Stimulated activated naive B cell treated with anti-CD40 and anti-IgM and Interleukin-4, amounts not matched to agents 10 μg/mL and 1 μg/mL and 100 μg/mL, for 72 hours (primary cell): ENCODE results near the gene THBD.

Source experiments
- ATAC-seq, 2 donors: fragments of 150-1000 bp; cut with Tn5 transposase; replicated peaks; 2 replicates each; pipeline ENCODE4 v1.10.0; 2021; ENCODE audit warnings: moderate library complexity in 1 of 2
- DNase-seq: peaks from one replicate; pipeline ENCODE4 v3.0.0; 2021
- H3K27ac Mint-ChIP-seq: one replicate; pipeline ENCODE4 v1.8.0; 2022; ENCODE audit warnings: mild to moderate bottlenecking, mixed read lengths
- H3K27me3 Mint-ChIP-seq, 2 donors: one replicate each; pipeline ENCODE4 v1.8.0; 2022; ENCODE audit warnings: mixed read lengths in 2 of 2
- H3K36me3 Mint-ChIP-seq, 2 donors: one replicate each; pipeline ENCODE4 v1.8.0; 2022; ENCODE audit warnings: mixed read lengths in 2 of 2, mild to moderate bottlenecking in 1 of 2
- H3K4me1 Mint-ChIP-seq, 2 donors: one replicate each; pipeline ENCODE4 v1.8.0; 2022; ENCODE audit warnings: mixed read lengths in 2 of 2, mild to moderate bottlenecking in 1 of 2
- H3K4me3 Mint-ChIP-seq, 2 donors: one replicate each; pipeline ENCODE4 v1.8.0; 2022; ENCODE audit warnings: mild to moderate bottlenecking in 2 of 2, mixed read lengths in 2 of 2, moderate library complexity in 1 of 2
- H3K9me3 Mint-ChIP-seq, 2 donors: one replicate each; pipeline ENCODE4 v1.8.0; 2022; ENCODE audit warnings: mixed read lengths in 2 of 2, mild to moderate bottlenecking in 1 of 2

Gene THBD, protein sequence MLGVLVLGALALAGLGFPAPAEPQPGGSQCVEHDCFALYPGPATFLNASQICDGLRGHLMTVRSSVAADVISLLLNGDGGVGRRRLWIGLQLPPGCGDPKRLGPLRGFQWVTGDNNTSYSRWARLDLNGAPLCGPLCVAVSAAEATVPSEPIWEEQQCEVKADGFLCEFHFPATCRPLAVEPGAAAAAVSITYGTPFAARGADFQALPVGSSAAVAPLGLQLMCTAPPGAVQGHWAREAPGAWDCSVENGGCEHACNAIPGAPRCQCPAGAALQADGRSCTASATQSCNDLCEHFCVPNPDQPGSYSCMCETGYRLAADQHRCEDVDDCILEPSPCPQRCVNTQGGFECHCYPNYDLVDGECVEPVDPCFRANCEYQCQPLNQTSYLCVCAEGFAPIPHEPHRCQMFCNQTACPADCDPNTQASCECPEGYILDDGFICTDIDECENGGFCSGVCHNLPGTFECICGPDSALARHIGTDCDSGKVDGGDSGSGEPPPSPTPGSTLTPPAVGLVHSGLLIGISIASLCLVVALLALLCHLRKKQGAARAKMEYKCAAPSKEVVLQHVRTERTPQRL

DNA sequence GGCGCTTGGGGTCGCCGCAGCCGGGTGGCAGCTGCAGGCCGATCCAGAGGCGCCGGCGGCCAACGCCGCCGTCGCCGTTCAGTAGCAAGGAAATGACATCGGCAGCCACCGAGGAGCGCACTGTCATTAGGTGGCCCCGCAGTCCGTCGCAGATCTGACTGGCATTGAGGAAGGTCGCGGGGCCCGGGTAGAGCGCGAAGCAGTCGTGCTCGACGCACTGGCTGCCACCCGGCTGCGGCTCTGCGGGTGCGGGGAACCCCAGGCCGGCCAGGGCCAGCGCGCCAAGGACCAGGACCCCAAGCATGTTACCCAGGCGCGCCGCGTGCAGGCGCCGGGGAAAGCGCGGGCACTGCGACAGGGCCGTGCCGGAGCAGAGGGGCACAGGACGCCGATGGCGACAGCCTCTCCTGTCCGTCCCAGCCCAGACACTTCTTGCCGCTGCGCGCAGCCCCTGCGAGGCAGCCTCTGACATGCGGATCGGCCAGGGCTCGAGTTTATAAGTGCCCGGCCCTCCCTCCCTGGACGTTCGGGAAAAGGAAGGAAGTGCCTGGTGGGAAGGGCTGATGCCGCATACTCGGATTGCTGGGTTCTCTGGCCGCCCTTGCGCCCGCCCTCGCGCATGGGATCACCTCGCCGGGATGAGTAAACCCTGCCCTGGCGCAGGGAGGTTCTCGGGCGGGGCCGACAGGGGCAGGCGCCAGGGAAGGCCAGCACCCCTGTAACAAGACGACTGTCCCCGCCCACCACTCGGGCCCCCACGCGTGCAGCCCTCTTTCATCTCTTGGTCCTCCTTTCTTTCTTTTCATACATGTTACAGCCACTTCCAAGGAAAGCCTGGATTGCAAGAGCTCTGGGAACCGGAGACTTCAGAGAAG, at the start of gene THBD:
Gene THBD, minus strand, starts transcription at position 472 of the 875 bp plus-strand sequence. Its CDS starts 168 bp downstream, at position 304.
- H3K4me1 Mint-ChIP-seq: peaks cover 6 to 27% of the 10 kb centered on the region in 2 donors
- ATAC-seq (peak; percentile 23 to 26), DNase-seq (no peak)
- peaks cover 57 to 68% of the 10 kb centered on the region in 2 donors for H3K27me3 Mint-ChIP-seq
- no peaks in the 10 kb centered on the region for H3K36me3 Mint-ChIP-seq
- peak within 1 kb of the TSS; percentile 57 for H3K27ac Mint-ChIP-seq
- peak within 1 kb of the TSS; percentile 58 to 65 for H3K4me3 Mint-ChIP-seq
- H3K9me3 Mint-ChIP-seq: no peaks in the 10 kb centered on the region

DNA sequence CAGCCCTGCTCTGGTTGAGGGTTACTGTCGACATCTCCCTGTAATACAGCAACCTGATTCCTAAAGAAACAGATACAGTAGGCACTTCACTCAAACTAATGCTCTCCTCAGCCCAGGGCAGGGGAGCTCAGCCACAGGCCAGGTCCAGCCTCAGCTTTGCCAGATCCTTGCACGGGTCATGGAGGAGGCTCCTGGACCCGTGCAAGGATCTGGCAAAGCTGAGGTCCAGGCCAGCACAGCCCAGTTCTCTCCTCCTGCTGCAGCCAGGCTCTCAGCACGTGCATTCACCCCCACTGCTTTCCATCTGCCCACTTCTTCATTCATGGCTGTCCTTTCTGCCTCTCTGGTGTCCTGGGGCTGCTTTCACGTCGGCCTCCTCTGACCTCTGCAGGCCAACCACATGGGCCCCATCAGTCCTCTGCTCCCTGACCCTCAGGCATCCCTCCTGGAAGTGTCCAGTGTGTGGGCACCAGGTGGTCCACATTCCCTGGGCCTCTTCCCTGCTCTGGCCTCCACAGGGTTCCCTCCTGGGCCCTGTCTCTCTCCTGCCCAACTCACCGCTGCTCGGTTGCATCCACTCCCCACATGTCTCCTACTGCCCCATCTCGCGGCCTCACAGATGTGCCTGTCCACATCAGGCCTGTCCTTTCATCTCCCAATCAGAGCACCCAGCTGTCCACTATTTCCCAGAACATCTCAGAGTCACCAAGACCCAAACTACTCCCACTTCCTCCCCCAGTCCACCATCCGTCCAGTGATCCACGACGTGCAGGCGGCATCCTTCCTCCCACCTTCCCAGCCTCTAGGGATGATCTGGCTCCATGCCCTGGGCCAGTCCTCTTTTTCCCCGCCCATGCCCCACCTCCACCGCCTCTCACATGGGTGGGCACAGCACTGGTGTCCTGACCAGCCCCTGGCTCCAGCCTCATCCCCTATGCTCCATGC, 48.4 kb upstream of the THBD start:
- Mint-ChIP-seq H3K36me3 (no peaks in the 10 kb centered on the region), H3K9me3 (peaks cover 0 to 4% of the 10 kb centered on the region in 2 donors), H3K4me1 (peaks cover 6 to 7% of the 10 kb centered on the region in 2 donors), H3K27ac (no peak overlapping the region), H3K27me3 (peaks cover 5 to 7% of the 10 kb centered on the region in 2 donors), H3K4me3 (no peak overlapping the region)
- ATAC-seq: peak in 1 of 2 donors; percentile 26
- no peak for DNase-seq

DNA sequence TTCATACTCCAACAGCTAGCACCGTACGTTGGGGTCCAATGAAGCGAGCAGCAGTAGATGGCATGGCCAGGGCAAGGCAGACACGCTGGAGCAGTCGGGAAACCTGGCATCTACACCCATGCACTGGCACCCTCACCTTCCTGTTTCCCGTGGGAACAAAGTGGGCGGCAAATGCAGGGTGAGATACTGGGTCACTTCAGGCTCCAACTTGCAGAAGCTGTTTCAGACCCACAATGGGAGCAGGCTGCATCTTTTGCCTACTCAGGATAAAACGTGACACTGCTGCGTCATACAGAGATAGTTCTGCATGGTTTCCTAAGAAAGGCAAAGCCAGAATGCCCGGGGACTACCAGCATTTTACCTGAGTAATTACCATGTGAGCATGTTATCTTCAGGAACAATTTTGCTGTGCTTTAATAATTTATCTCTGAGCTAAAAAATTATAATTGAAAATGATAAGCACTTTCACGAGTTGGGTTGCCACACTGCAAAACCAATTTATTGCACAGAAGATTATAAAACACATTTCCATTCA, 47.6 kb upstream of the THBD start:
- no peak for DNase-seq
- peaks cover 6 to 7% of the 10 kb centered on the region in 2 donors for H3K4me1 Mint-ChIP-seq
- no peaks in the 10 kb centered on the region for H3K36me3 Mint-ChIP-seq
- no peak overlapping the region for H3K27ac Mint-ChIP-seq
- no peak overlapping the region for H3K4me3 Mint-ChIP-seq
- H3K9me3 Mint-ChIP-seq: peaks cover 0 to 4% of the 10 kb centered on the region in 2 donors
- no peak for ATAC-seq
- peaks cover 5 to 7% of the 10 kb centered on the region in 2 donors for H3K27me3 Mint-ChIP-seq

DNA sequence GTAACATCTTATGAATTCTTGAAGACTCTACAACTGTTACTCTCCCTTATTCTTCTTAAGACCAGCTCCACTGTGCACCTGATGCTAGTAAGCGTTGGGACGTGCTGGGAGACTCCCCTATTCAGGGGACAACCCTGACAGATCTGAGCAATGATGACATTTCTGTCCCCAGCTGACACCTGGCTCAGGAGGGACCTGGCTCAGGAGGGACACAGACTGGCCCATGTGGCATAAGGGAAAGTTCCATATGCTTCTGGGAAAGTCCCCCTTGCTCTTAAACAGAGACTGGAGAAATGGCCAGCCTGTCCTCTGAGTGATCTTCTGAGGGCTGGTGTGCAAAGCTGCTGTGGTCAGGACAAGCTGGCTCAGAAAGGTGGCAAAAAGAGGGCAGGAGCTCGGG, 46.6 kb upstream of the THBD start:
- DNase-seq: no peak
- ATAC-seq: no peak
- no peak overlapping the region for H3K27ac Mint-ChIP-seq
- H3K27me3 Mint-ChIP-seq: peaks cover 5 to 7% of the 10 kb centered on the region in 2 donors
- H3K4me1 Mint-ChIP-seq: peaks cover 6 to 7% of the 10 kb centered on the region in 2 donors
- no peaks in the 10 kb centered on the region for H3K36me3 Mint-ChIP-seq
- H3K4me3 Mint-ChIP-seq: no peak overlapping the region
- peaks cover 0 to 4% of the 10 kb centered on the region in 2 donors for H3K9me3 Mint-ChIP-seq

DNA sequence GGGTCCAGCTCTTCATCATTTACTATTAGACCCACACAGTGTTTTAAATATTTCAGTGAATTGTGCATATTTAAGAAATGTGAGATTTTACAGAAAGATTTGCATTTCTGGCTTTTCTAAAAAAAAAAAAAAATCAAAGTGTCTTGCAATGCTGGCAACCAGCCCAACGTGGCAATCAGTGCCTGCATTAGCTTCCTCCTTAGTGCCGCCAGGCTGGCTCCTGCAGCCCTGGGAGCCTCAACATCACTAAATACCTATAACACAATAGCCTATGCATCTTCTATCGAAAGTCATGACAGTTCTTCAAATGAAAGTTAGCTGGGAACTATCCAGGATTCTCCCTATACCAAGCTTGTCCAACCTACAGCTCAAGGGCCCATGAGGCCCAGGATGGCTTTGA, 46.0 kb upstream of the THBD start:
- Mint-ChIP-seq H3K9me3 (peaks cover 0 to under 1% of the 10 kb centered on the region in 2 donors), H3K36me3 (no peaks in the 10 kb centered on the region), H3K4me1 (peaks cover 6 to 7% of the 10 kb centered on the region in 2 donors), H3K27ac (no peak overlapping the region), H3K4me3 (no peak overlapping the region), H3K27me3 (peaks cover 5 to 7% of the 10 kb centered on the region in 2 donors)
- no peak for DNase-seq
- no peak for ATAC-seq

DNA sequence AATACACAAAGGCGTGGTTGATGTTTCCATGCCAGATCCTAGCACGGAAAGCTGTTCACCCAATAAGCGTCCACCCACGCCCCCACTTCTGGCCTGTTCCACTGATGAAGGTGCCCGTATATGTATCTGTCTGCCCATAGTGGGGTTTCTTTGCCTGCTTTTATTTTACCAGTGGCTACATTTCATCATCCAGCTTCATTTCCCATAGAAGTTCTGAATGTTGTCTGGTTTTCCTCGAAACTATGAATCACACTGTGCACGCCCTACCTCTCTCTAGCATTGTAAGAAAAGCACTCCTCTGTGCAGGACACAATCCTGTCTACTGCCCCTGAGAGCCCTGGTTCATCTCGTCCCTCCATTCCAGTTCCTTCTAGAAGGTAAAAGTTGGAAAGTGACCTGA, 45.5 kb upstream of the THBD start:
- ATAC-seq: no peak
- peaks cover 6 to 7% of the 10 kb centered on the region in 2 donors for H3K4me1 Mint-ChIP-seq
- no peak overlapping the region for H3K27ac Mint-ChIP-seq
- H3K9me3 Mint-ChIP-seq: no peaks in the 10 kb centered on the region
- peaks cover 5 to 7% of the 10 kb centered on the region in 2 donors for H3K27me3 Mint-ChIP-seq
- H3K36me3 Mint-ChIP-seq: no peaks in the 10 kb centered on the region
- DNase-seq: no peak
- no peak overlapping the region for H3K4me3 Mint-ChIP-seq

DNA sequence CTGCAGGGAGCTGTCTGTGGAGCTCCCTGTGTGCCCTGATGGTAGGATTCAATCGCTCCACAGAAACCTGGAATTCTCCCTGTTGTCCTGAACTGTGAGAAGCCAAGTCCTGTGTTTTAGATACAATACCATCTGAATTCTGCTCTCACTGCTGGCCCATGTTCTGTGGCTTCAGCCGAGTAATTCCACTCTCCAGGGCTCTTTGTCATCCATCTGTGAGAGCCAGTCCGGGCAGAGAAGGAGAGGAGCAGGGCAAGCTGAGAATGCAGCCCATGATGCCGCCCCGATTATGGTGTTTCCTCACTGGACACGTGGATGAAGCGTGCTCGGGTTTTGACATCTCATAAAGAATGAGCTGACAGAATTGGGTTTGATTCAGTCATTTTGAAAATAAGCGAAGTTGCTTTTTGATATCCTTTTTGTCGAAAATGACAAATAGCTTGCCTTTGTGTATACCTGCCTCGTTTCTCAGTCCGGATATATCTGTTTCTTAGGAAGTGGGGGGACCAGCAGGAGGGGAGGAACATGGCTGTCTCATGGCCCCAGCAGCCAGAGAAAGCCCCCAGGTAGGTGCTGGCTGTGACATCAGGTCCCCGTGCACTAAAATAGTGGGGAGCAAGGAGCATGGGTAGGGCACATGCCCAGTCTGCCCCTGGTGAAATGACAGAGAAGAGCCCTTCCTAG, 44.9 kb upstream of the THBD start:
- H3K27me3 Mint-ChIP-seq: peaks cover 5 to 7% of the 10 kb centered on the region in 2 donors
- DNase-seq: no peak
- H3K4me3 Mint-ChIP-seq: no peak overlapping the region
- no peak overlapping the region for H3K27ac Mint-ChIP-seq
- no peaks in the 10 kb centered on the region for H3K36me3 Mint-ChIP-seq
- H3K9me3 Mint-ChIP-seq: no peaks in the 10 kb centered on the region
- peaks cover 6 to 7% of the 10 kb centered on the region in 2 donors for H3K4me1 Mint-ChIP-seq
- no peak for ATAC-seq

DNA sequence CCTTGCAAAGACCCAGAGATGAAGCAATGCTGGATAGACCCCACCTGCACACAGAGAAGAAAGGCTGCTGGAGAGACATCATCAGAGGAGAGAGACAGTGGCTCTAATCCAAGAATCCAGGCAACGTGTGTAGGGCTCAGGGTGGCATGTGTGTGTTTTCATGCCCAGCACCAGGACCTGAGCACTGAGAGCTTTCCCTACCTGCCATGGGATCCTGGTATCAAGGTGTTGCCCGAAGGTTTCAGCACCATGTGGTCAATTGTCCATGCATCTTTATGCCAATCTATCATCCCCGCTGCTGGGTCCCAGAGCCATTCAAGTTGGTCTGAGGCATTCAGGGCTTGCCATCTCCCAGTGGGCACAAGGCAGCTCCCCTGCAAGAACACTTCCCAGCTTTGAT, 44.1 kb upstream of the THBD start:
- DNase-seq (no peak), ATAC-seq (no peak)
- no peaks in the 10 kb centered on the region for H3K36me3 Mint-ChIP-seq
- H3K27me3 Mint-ChIP-seq: peaks cover 7 to 8% of the 10 kb centered on the region in 2 donors
- peak overlapping the region; percentile 56 for H3K27ac Mint-ChIP-seq
- H3K4me3 Mint-ChIP-seq: no peak overlapping the region
- H3K9me3 Mint-ChIP-seq: no peaks in the 10 kb centered on the region
- peaks cover 6 to 7% of the 10 kb centered on the region in 2 donors for H3K4me1 Mint-ChIP-seq

DNA sequence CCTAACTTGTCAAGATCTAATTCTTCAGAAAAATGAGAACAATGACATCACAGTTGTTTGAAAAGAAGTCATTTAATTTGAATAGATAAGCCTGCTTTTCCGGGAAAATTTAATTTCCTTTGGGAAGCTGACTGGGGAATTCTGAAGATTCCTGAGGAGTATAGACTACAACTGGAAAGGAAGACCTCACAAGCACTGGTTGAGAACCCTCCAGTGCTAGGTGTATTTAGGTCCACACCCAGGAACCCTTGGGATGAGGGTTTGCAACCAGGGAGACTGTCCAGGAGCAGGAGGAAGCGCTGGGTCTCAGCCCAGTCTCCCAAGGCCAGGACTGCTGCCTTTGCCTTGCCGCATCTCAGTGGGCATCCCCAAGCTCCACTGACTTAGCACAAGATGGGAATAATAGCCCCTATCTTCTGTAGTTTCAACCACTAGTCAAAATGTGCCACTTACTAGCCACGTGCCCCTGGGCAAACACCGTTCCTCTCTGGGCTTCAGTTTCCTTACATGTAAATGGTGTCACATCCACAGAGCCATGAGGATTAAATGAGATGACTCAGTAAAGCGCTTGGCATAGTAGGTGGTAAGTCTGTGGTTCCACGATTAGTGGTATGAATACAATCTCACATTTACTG, 43.5 kb upstream of the THBD start:
- ATAC-seq (no peak), DNase-seq (no peak)
- Mint-ChIP-seq H3K27me3 (peaks cover 6 to 12% of the 10 kb centered on the region in 2 donors), H3K36me3 (no peaks in the 10 kb centered on the region), H3K27ac (no peak overlapping the region), H3K4me3 (no peak overlapping the region), H3K9me3 (no peaks in the 10 kb centered on the region), H3K4me1 (peaks cover 2 to 4% of the 10 kb centered on the region in 2 donors)

DNA sequence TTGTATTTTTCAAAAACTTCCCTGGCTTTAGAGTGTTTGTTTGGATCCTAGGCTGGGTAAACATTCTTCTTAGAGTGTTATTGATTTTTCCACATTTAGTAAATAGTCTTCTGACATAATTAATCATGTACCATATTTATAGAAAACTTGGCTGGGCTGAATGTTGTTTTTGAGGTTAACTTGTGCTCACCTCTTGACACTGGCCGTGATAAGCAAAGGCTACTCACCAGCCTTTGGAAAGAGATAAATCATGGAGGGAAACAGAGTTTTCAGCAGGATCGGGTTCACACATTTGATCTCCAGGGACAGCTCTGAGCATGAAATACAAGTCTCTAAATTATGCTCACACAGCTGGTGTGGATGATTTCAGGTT, 42.9 kb upstream of the THBD start:
- no peak for ATAC-seq
- no peaks in the 10 kb centered on the region for H3K36me3 Mint-ChIP-seq
- no peak overlapping the region for H3K4me3 Mint-ChIP-seq
- peaks cover 7 to 18% of the 10 kb centered on the region in 2 donors for H3K27me3 Mint-ChIP-seq
- no peak for DNase-seq
- H3K27ac Mint-ChIP-seq: no peak overlapping the region
- H3K4me1 Mint-ChIP-seq: peaks cover 4 to 8% of the 10 kb centered on the region in 2 donors
- H3K9me3 Mint-ChIP-seq: no peaks in the 10 kb centered on the region

DNA sequence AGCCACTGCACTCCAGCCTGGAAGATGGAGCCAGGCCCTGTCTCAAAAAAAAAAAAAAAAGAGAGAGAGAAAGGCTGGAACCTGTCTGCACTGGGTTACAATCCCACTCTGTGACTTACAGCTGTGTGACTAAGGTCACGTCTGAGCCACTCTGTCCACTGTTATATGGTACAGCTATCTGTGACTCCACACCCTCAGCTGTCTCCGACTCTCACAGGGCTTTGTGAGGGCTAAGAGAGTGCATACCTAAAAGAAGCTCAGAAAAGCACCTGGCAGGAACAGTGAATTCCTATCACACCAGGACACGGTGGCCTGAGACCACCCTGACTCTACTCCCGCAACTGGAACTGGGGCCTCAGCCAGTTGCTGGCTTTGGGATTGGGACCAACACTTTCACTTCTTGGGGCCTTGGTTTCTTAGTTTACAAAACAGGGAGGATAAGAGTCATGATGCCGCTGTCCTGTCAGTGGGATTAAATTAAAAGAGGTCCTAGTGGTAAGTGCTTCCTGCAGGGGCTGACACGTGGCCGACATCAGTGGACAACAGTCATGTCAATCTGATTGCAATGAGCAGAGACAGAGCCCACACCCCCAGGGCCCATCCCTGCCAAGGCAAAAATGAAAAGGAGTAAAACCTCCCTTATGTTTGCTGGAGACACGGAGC, 42.4 kb upstream of the THBD start:
- ATAC-seq (no peak), DNase-seq (no peak)
- Mint-ChIP-seq H3K9me3 (no peaks in the 10 kb centered on the region), H3K27me3 (peaks cover 8 to 22% of the 10 kb centered on the region in 2 donors), H3K4me1 (peaks cover 6 to 13% of the 10 kb centered on the region in 2 donors), H3K4me3 (no peak overlapping the region), H3K27ac (no peak overlapping the region), H3K36me3 (no peaks in the 10 kb centered on the region)

DNA sequence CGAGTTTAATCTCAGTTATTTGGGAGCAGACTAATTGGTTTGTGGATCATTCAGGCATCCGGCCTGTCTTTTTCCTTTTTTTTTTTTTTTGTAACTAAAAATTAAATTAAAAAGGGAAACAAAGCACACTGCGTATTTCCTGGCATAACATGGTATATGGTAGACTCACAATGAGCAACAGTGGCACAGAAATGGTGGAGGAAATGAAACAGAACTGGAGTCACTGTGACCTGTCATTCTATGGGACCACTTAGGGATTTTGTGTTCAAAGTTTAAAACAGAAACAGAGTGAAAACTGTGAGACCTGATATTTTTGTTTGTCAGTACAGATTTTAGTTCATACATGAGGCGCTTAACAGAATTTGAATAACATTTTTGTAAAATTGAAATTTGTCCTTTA, 41.4 kb upstream of the THBD start:
- Mint-ChIP-seq H3K27ac (no peak overlapping the region), H3K36me3 (no peaks in the 10 kb centered on the region), H3K4me1 (peaks cover 9 to 23% of the 10 kb centered on the region in 2 donors), H3K9me3 (no peaks in the 10 kb centered on the region), H3K4me3 (no peak overlapping the region), H3K27me3 (peaks cover 8 to 26% of the 10 kb centered on the region in 2 donors)
- ATAC-seq (no peak), DNase-seq (no peak)
